ENCODE data around the gene CYGB. TPM values are rescaled to one million over a fixed set of nuclear protein-coding genes. Genes with fewer than 3 reads are reported as not detected.

Gene CYGB
- polyA plus RNA-seq, 1 of the 3 experiments (the other 2 are of a cell fraction) = 1.7 TPM

DNA sequence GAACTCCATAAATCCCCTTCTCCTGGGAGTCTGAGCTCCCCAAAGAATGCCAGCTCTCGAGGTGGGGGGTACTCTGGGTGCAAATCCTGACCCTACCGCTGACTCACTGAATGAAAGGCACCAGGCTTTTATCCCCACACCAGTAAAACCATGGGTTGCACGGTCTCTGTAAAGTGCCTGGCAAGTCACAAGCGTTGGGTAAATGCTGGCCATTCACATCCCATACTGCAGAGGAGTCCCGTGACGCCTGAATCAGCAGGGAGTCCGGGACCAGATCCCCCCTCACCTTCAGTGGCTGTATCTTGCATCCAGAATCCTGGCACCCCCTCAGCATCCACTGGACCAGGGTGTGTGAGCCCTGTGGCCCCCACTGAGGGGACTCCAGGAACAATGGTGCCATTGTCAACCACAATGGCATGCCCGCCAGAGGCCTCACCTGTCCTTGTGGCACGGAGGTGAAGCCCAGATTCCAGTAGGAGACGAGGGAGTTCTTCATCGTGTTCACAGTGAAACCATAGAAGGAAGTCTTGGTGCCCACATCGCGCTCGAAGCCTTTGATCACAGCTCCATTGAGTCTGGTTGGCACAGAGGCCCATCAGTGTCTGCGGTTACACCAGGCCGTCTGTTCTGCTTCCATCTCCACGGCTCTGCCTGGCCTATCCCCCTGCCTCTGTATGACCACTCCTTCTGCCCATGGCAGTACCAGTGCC, 34.8 kb upstream of the CYGB start (continued):
- TF ChIP-seq, protein P1, sequence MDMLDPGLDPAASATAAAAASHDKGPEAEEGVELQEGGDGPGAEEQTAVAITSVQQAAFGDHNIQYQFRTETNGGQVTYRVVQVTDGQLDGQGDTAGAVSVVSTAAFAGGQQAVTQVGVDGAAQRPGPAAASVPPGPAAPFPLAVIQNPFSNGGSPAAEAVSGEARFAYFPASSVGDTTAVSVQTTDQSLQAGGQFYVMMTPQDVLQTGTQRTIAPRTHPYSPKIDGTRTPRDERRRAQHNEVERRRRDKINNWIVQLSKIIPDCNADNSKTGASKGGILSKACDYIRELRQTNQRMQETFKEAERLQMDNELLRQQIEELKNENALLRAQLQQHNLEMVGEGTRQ (IDR thresholded peaks at IDR 0.05; ENCODE audit: borderline replicate concordance, low read depth, low read length) = no peak
- TF ChIP-seq YY1 (IDR thresholded peaks at IDR 0.05; ENCODE audit: low read depth) (no peak), POLR2AphosphoS5 (IDR thresholded peaks at IDR 0.05; ENCODE audit: low read depth, low read length) (no peak), FOSL2 (IDR thresholded peaks at IDR 0.05; ENCODE audit: borderline replicate concordance, low read depth) (no peak)

DNA sequence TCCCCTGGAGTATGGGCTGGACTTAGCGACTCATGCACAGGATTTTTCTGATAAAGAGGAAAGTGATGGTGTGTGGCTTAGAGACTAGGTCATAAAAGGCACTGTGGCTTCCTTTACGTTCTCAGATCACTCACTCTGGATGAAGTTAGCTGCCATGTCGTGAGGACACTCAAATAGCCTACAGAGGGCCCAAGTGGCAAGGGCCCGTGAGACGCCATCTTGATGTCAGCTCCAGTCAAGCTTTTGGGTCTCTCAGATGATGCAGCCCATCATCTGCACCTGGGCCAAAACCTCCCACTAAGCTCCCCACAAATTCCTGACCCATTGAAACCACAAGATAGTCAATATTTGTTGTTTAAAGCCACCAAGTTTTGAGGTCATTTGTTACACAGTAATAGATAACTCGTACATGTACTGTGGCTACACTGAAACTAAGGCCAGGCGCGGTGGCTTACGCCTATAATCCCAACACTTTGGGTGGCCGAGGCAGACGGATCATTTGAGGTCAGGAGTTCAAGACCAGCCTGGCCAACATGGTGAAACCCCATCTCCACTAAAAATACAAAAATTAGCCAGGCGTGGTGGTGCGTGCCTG, 33.5 kb upstream of the CYGB start:
- DNase-seq = no peak
- POLR2A ChIA-PET = no interaction called here
- 98% methylated on average over 13 of the region's 13 CpGs for WGBS (ENCODE audit: low lambda C conversion rate)
- Histone ChIP-seq H2AFZ (ENCODE audit: low read depth) (no peak overlapping the region), H3K27ac (ENCODE audit: low read depth in 2 of 2, low read length in 1 of 2) (no peak overlapping the region), H3K4me3 (ENCODE audit: low read depth in 2 of 2, low read length in 1 of 2) (no peak overlapping the region), H3K4me2 (no peak overlapping the region), H3F3A (replicated peaks; ENCODE audit: insufficient read depth) (peaks cover 14% of the 10 kb centered on the region), H3K27me3 (ENCODE audit: insufficient read depth) (no peaks in the 10 kb centered on the region), H3K9me3 (no peaks in the 10 kb centered on the region), H3K9ac (no peak overlapping the region), H3K4me1 (ENCODE audit: control insufficient read depth in 1 of 2, insufficient read depth in 2 of 2, low read depth in 1 of 2, low read length in 1 of 2) (peaks cover 0 to 5% of the 10 kb centered on the region in 2 experiments; a peak in 1 of 4 replicates), H3K79me2 (ENCODE audit: insufficient read depth) (no peaks in the 10 kb centered on the region), H4K20me1 (ENCODE audit: insufficient read depth) (peaks cover 12% of the 10 kb centered on the region), H3K9me2 (no peaks in the 10 kb centered on the region), H3K36me3 (replicated peaks in 1 of 2; ENCODE audit: control insufficient read depth in 1 of 2, insufficient read depth in 2 of 2, low read length in 1 of 2) (peaks cover 0 to 8% of the 10 kb centered on the region in 2 experiments)
- TF ChIP-seq IRF3 (IDR thresholded peaks at IDR 0.05; ENCODE audit: low read depth, low read length) = no peak
- TF ChIP-seq, protein P1 (IDR thresholded peaks at IDR 0.05; ENCODE audit: borderline replicate concordance, low read depth, low read length) = no peak
- TF ChIP-seq REST (IDR thresholded peaks at IDR 0.05; ENCODE audit: low read depth, low read length) = no peak
- TF ChIP-seq FOXJ3 (CRISPR knock-in tag; IDR thresholded peaks at IDR 0.05) = no peak
- TF ChIP-seq, protein P2, sequence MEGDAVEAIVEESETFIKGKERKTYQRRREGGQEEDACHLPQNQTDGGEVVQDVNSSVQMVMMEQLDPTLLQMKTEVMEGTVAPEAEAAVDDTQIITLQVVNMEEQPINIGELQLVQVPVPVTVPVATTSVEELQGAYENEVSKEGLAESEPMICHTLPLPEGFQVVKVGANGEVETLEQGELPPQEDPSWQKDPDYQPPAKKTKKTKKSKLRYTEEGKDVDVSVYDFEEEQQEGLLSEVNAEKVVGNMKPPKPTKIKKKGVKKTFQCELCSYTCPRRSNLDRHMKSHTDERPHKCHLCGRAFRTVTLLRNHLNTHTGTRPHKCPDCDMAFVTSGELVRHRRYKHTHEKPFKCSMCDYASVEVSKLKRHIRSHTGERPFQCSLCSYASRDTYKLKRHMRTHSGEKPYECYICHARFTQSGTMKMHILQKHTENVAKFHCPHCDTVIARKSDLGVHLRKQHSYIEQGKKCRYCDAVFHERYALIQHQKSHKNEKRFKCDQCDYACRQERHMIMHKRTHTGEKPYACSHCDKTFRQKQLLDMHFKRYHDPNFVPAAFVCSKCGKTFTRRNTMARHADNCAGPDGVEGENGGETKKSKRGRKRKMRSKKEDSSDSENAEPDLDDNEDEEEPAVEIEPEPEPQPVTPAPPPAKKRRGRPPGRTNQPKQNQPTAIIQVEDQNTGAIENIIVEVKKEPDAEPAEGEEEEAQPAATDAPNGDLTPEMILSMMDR (IDR thresholded peaks at IDR 0.05) = no peak
- TF ChIP-seq RAD21 (IDR thresholded peaks at IDR 0.05; ENCODE audit: low read length) = no peak
- TF ChIP-seq CHD2 (IDR thresholded peaks at IDR 0.05; ENCODE audit: low read length, partially characterized antibody) = no peak
- TF ChIP-seq TEAD4 (IDR thresholded peaks at IDR 0.05; ENCODE audit: borderline replicate concordance, insufficient read depth) = no peak
- no peak for TF ChIP-seq RCOR1 (IDR thresholded peaks at IDR 0.05; ENCODE audit: low read length)
- no peak for TF ChIP-seq RFX5 (IDR thresholded peaks at IDR 0.05; ENCODE audit: low read length)
- CTCF ChIA-PET = interaction anchor here (0.9 to 8.8 kb wide), 7 partner anchors 12 to 485 kb away, joined by 3 to 89 read pairs (median 4); partner anchors contain the start of gene ST6GALNAC2

All from SK-N-SH (cell line).